WTC11 (cell line): ENCODE data around the gene KIF22.

Source experiments
- ATF1 ChIP-seq: sonication (generic); formaldehyde crosslinking; IDR thresholded peaks from 2 replicates; pipeline ENCODE4 v1.8.1; 2023; ENCODE audit warnings: mild to moderate bottlenecking, moderate library complexity, missing genetic modification reagents
- JUN ChIP-seq: sonication (generic); formaldehyde crosslinking; IDR thresholded peaks from 2 replicates; pipeline ENCODE4 v1.8.0; 2023; ENCODE audit warnings: mild to moderate bottlenecking, missing genetic modification reagents
- TF ChIP-seq, protein P1 (sequence below): fragments of 200-600 bp; IDR thresholded peaks from 2 replicates; pipeline ENCODE4 v1.8.0; 2022; ENCODE audit warnings: antibody characterized with exemption
- TF ChIP-seq, protein P2 (sequence below): sonication (generic); formaldehyde crosslinking; IDR thresholded peaks from 2 replicates; pipeline ENCODE4 v1.8.0; 2022; ENCODE audit warnings: mild to moderate bottlenecking, missing genetic modification reagents
- TF ChIP-seq, protein P3 (sequence below): fragments of 250-450 bp; sonication (Bioruptor Pico); IDR thresholded peaks from 2 replicates; pipeline ENCODE4 v2.1.2; 2022; ENCODE audit warnings: mild to moderate bottlenecking, moderate library complexity
- TF ChIP-seq, protein P4 (sequence below): sonication (generic); formaldehyde crosslinking; IDR thresholded peaks from 2 replicates; pipeline ENCODE4 v1.8.1; 2023; ENCODE audit warnings: mild to moderate bottlenecking, missing genetic modification reagents
- TF ChIP-seq, protein P5 (sequence below): sonication (generic); formaldehyde crosslinking; IDR thresholded peaks from 2 replicates; pipeline ENCODE4 v1.8.1; 2022; ENCODE audit warnings: low read depth, mild to moderate bottlenecking, moderate library complexity, missing genetic modification reagents, borderline replicate concordance

DNA sequence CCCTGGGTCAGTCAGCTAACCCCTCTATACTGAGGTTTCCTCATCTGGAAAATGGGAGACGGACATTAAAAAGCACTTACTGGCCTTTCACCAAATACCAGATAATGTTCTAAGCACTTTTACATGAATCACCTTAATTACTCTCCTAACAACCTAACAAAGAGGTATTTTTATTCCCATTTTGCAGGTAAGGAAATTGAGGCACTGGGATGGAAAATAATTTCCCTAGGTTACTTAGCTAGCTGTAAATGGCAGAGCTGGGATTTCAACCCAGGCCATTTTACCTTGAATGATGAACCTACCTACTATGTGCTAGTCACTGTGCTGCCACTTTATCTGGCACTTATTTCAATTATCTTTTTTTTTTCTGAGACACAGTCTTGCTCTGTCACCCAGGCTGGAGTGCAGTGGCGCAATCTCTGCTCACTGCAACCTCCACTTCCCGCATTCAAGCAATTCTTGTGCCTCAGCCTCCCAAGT is 3.7 kb downstream of the KIF22 start:
- TF ChIP-seq JUN (no peak), ATF1 (CRISPR knock-in tag) (no peak)
- TF ChIP-seq, protein P1, sequence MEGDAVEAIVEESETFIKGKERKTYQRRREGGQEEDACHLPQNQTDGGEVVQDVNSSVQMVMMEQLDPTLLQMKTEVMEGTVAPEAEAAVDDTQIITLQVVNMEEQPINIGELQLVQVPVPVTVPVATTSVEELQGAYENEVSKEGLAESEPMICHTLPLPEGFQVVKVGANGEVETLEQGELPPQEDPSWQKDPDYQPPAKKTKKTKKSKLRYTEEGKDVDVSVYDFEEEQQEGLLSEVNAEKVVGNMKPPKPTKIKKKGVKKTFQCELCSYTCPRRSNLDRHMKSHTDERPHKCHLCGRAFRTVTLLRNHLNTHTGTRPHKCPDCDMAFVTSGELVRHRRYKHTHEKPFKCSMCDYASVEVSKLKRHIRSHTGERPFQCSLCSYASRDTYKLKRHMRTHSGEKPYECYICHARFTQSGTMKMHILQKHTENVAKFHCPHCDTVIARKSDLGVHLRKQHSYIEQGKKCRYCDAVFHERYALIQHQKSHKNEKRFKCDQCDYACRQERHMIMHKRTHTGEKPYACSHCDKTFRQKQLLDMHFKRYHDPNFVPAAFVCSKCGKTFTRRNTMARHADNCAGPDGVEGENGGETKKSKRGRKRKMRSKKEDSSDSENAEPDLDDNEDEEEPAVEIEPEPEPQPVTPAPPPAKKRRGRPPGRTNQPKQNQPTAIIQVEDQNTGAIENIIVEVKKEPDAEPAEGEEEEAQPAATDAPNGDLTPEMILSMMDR, result no peak
- TF ChIP-seq, protein P2, sequence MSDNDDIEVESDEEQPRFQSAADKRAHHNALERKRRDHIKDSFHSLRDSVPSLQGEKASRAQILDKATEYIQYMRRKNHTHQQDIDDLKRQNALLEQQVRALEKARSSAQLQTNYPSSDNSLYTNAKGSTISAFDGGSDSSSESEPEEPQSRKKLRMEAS, result no peak
- TF ChIP-seq, protein P3, sequence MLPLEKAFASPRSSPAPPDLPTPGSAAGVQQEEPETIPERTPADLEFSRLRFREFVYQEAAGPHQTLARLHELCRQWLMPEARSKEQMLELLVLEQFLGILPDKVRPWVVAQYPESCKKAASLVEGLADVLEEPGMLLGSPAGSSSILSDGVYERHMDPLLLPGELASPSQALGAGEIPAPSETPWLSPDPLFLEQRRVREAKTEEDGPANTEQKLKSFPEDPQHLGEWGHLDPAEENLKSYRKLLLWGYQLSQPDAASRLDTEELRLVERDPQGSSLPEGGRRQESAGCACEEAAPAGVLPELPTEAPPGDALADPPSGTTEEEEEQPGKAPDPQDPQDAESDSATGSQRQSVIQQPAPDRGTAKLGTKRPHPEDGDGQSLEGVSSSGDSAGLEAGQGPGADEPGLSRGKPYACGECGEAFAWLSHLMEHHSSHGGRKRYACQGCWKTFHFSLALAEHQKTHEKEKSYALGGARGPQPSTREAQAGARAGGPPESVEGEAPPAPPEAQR (CRISPR knock-in tag), result no peak
- TF ChIP-seq, protein P4, sequence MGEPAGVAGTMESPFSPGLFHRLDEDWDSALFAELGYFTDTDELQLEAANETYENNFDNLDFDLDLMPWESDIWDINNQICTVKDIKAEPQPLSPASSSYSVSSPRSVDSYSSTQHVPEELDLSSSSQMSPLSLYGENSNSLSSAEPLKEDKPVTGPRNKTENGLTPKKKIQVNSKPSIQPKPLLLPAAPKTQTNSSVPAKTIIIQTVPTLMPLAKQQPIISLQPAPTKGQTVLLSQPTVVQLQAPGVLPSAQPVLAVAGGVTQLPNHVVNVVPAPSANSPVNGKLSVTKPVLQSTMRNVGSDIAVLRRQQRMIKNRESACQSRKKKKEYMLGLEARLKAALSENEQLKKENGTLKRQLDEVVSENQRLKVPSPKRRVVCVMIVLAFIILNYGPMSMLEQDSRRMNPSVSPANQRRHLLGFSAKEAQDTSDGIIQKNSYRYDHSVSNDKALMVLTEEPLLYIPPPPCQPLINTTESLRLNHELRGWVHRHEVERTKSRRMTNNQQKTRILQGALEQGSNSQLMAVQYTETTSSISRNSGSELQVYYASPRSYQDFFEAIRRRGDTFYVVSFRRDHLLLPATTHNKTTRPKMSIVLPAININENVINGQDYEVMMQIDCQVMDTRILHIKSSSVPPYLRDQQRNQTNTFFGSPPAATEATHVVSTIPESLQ, result no peak
- TF ChIP-seq, protein P5, sequence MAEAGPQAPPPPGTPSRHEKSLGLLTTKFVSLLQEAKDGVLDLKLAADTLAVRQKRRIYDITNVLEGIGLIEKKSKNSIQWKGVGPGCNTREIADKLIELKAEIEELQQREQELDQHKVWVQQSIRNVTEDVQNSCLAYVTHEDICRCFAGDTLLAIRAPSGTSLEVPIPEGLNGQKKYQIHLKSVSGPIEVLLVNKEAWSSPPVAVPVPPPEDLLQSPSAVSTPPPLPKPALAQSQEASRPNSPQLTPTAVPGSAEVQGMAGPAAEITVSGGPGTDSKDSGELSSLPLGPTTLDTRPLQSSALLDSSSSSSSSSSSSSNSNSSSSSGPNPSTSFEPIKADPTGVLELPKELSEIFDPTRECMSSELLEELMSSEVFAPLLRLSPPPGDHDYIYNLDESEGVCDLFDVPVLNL (CRISPR knock-in tag), result no peak
